IPS-NIHi7 (cell line): ENCODE results near the gene PROC.

ENCODE experiments used
- DNase-seq: peaks from one replicate; pipeline ENCODE4 v3.0.0; 2012; ENCODE audit warnings: mixed read lengths; ENCODE audit errors: extremely low spot score

PROC gene

GRCh38 chr2:127455566-127456493, 37.6 kb downstream of the PROC start:
- peak; percentile 44 for DNase-seq

- DNase-seq, result no peak
Measured at GRCh38 chr2:127456960-127457359, 38.7 kb downstream of the PROC start.

- DNase-seq, result no peak
Measured at GRCh38 chr2:127462461-127462860, 44.2 kb downstream of the PROC start.

- DNase-seq, result peak; percentile 74
Measured at GRCh38 chr2:127463155-127463991, 45.1 kb downstream of the PROC start.

GRCh38 chr2:127464470-127465257, 46.4 kb downstream of the PROC start:
- no peak for DNase-seq

GRCh38 chr2:127465258-127465657, 47.0 kb downstream of the PROC start:
- DNase-seq, result no peak

GRCh38 chr2:127469051-127469450, 50.8 kb downstream of the PROC start:
- DNase-seq, result no peak

GRCh38 chr2:127469974-127470373, 51.7 kb downstream of the PROC start:
- DNase-seq, result no peak

GRCh38 chr2:127471286-127471988, 53.2 kb downstream of the PROC start:
- DNase-seq, result no peak

- DNase-seq, result no peak
Measured at GRCh38 chr2:127472268-127472667, 54.0 kb downstream of the PROC start.

GRCh38 chr2:127475788-127476187, 57.6 kb downstream of the PROC start:
- DNase-seq, result no peak
